Activated CD4-positive, alpha-beta T cell treated with anti-CD3 and anti-CD28 coated beads for 4 hours (primary cell): ENCODE data around the gene TBX2.
A peak's percentile ranks its signal among the peaks of the same experiment; 100 is the strongest.

Source experiments
- DNase-seq, 2 donors: peaks; one replicate each; pipeline ENCODE4 v3.0.0-alpha.2; 2020

TBX2 gene

GRCh38 chr17:61402978-61403800, 3.5 kb downstream of the TBX2 start:
- no peak for DNase-seq

DNA sequence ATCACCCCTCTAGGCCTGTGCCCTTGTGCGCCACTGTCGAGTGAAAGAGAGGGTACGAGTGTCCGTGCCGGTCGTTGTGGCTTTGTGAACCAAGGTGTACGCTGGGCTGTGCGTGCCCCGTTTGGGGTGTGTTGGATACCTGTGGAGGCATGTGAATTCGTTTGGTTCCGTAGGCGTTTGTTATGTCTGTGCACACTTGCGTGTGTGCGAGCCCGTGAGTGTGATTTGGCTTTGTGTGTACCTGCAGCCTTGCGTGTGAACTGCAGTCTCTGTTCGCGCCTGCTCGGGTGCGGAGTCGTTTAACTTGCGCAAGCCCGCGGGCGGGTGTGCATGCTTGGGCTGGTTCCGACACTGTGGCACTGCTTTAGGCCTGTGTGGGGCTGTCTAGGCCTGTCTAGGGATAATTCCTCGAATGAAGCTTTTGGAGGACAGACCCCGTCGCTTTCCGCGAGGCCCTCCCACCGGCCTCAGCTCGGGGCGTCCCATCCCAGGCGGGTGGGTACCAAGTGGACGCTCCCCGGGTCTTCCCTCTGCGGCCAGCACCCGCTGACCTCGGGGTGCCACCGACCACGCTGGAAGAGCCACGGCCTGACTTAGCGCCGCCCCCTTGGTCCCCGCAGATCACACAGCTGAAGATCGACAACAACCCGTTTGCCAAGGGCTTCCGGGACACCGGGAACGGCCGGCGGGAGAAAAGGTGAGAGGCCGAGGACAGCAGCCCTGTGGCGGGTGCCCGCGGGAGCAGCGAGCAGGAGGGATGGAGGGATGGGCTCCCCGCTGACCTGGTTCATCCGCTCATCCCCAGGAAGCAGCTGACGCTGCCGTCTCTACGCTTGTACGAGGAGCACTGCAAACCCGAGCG, 4.4 kb downstream of the TBX2 start:
- DNase-seq, result no peak

DNA sequence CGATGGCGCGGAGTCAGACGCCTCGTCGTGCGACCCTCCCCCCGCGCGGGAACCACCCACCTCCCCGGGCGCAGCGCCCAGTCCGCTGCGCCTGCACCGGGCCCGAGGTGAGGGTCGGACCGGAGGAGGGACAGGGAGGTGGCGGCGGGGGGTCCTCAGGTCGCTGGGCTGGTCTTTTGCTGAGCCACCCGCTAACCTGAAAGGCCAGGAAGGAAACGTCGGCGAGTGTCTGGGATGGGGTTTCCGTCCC, 4.9 kb downstream of the TBX2 start:
- no peak for DNase-seq

- no peak for DNase-seq
Measured at GRCh38 chr17:61404913-61405685, 5.5 kb downstream of the TBX2 start.

- no peak for DNase-seq
Measured at GRCh38 chr17:61405686-61406536, 6.3 kb downstream of the TBX2 start.

- DNase-seq, result no peak
Measured at GRCh38 chr17:61406537-61406845, 6.8 kb downstream of the TBX2 start.

- DNase-seq, result no peak
Measured at GRCh38 chr17:61406971-61407911, 7.6 kb downstream of the TBX2 start.

- no peak for DNase-seq
Measured at GRCh38 chr17:61408151-61409041, 8.8 kb downstream of the TBX2 start.

DNA sequence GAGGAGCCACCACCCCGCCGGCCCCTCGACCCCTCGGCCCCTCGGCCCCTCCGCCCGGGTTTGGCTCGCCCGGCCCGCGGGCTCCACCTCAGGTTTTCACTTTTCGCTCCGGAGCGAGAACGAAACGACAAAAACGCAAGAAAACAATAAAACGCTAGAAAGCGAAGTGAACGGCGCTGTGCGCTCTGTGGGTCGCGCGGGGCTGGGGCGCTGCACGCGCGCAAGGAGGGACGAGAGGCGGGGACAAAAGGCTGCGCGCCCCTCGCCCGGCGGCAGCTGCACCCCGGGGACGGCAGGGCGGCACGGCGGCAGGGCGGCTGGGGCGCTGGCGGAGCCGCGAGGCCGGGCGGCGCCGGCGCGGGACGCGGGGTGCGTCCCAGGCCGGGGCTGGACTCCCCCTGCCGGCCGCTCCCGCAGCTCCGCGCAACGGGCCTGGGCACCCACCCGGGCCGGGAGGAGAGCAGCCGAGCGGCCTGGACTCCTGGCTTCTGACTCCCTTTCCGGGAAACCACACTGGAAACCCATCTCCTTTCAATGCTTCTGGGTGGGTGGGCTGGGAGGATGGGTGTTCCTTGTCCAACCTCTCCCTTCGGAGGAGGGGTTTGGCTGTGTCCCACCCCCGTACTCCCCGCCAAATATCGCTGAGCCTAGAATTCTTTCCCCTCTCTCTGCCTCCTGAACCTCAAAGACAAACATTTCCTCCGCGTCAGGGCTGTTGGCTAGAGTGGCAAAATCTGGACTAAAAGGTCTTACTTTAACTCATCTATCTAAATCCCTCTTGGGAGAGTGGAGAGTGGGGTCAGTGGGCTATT, 9.9 kb downstream of the TBX2 start:
- peak in 1 of 2 donors; percentile 27 for DNase-seq

- peak; percentile 72 to 77 for DNase-seq
Measured at GRCh38 chr17:61410141-61411010, 10.7 kb downstream of the TBX2 start.

DNA sequence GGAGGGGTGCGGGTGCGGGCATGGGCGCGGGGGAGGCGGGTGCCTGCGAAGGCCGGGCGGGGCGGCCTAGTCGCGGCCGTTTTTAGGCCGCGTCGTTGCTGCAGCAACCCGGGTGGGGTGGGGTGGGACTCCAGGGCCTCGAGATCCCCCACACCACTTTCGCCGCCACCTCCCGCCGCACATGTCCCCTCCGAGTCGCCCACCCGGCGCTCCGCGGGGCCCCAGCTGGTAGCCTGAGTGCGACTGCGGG, 11.3 kb downstream of the TBX2 start:
- no peak for DNase-seq

DNA sequence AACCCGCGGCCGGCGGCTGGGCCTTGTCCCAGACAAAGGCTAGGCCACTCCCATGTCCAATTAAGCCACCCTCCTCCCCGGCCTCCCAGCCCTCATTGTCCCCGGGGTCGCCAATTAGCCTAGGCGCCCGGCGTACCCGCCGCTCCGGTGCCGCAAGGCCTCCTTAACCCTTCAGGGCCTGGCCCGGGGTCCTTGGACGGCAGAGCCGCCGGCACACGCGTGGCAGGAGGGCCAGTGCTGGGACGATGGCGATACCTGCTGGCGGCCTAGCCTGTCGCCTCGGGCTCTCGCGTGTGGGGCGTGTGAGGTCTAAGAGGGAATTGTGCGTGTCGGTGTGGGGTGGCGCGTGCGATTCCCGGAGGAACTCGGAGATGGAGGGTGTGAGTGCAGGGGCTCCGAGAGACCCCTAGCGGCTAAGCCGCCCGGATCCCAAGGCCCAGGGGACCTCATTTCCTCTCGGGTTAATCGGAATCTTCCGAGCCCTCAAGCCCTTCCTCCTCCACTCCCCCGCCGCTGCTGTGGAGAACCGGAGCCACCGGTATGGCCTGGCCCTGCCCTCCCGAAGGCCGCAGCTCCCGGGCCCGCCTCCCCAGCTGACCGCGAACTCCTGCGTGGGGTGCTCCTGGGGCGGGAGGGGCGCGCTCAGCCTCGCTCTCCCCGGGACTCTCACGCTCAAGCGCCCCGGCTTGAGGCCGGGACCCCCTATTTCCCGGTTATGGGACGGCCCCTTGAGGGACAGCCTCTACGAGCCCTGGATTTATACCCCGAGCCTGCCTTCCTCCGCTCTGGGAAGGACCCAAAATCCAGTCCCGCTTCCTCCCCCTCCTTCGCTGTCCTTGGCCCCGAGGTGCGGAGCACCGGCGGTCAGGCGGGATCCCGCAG, 11.9 kb downstream of the TBX2 start:
- peak in 1 of 2 donors; percentile 28 for DNase-seq

DNA sequence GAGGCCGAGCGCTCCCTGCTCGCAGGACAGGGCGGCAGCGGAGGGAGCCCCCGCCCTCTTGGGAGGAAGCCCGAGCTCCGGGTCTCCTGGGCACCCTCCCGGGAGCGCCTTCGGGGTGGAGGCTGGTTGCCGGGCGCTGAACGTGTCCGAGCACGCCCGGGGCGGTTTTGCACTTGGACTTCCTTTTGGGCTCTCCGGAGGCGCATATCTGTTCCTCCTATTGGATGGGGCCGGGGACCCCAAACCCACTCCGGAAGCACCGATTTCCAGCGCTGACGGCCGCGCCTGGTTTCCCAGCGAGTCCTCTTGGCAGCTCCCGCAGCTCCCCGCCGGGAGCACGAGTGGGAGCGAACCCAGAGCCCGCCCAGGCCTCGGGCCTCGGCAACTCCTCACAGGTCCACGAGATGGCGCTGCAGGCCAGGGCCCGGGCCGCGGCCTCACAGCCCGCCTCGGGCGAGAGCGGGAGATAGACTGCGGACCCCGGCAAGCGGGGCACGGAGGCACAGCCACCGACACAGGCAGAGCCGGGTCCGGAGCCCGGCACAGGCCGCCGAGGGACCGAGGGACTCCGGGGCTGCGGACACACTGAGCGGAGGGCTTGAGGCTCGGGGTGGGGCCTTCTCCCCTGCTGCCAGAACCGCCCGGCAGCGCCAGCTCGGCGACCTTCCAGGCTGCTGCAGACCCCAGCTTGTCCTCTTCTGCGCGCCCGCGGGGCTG, 12.7 kb downstream of the TBX2 start:
- peak; percentile 71 to 72 for DNase-seq

- no peak for DNase-seq
Measured at GRCh38 chr17:61412860-61413660, 13.4 kb downstream of the TBX2 start.

GRCh38 chr17:61413661-61414126, 14.1 kb downstream of the TBX2 start:
- DNase-seq, result no peak
